Measurements from ENCODE around the gene XK. TPM values are rescaled to one million over a fixed set of nuclear protein-coding genes. Genes with fewer than 3 reads are reported as not detected.

XK gene
- total and polyA plus RNA-seq, 2 experiments from 2014 or later: 0.29 to 1.5 TPM

DNA sequence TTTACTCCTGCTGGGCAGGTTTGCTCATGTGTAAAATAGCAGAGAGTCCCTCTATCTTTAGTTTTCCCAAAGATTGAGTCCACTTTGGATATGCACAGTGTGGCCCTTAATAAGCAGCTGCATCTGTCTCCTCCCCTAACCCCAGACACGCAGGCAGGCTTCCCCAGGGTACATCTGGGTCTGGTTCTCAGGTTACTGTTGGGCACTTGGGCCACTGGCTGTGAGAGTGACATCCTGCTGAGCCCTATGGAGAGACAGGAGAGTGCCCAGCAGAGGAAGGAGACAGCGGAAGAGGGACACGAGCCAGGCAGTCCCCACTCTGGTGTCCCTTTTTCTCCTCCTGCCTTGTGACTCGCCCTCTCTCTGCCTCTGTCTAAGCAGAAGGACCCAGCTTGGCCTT lies 16.0 kb downstream of the XK start:
- Histone ChIP-seq H3F3A (replicated peaks; ENCODE audit: low read depth) (no peaks in the 10 kb centered on the region), H3K4me1 (ENCODE audit: insufficient read depth) (no peaks in the 10 kb centered on the region), H3K36me3 (ENCODE audit: insufficient read depth) (no peaks in the 10 kb centered on the region), H3K79me2 (replicated peaks; ENCODE audit: insufficient read depth) (no peaks in the 10 kb centered on the region), H3K4me2 (no peak overlapping the region), H3K27me3 (ENCODE audit: insufficient read depth) (no peaks in the 10 kb centered on the region), H3K4me3 (no peak overlapping the region), H3K27ac (ENCODE audit: low read depth) (no peak overlapping the region), H2AFZ (no peak overlapping the region), H3K9me2 (ENCODE audit: insufficient read depth) (no peaks in the 10 kb centered on the region), H4K20me1 (replicated peaks; ENCODE audit: insufficient read depth) (no peaks in the 10 kb centered on the region)
- H3K36me3 Mint-ChIP-seq (ENCODE audit: low read depth): no peaks in the 10 kb centered on the region
- peaks cover 3% of the 10 kb centered on the region; the same call in 1 of the 3 replicates for H3K9me3 Mint-ChIP-seq
- no peak overlapping the region for H3K27ac Mint-ChIP-seq
- no peak for TF ChIP-seq ZNF331 (CRISPR knock-in tag; IDR thresholded peaks at IDR 0.05; ENCODE audit: low read depth)
- TF ChIP-seq EZH2phosphoT487 (IDR thresholded peaks at IDR 0.05; ENCODE audit: unreplicated experiment): no peak
- TF ChIP-seq, protein P1, sequence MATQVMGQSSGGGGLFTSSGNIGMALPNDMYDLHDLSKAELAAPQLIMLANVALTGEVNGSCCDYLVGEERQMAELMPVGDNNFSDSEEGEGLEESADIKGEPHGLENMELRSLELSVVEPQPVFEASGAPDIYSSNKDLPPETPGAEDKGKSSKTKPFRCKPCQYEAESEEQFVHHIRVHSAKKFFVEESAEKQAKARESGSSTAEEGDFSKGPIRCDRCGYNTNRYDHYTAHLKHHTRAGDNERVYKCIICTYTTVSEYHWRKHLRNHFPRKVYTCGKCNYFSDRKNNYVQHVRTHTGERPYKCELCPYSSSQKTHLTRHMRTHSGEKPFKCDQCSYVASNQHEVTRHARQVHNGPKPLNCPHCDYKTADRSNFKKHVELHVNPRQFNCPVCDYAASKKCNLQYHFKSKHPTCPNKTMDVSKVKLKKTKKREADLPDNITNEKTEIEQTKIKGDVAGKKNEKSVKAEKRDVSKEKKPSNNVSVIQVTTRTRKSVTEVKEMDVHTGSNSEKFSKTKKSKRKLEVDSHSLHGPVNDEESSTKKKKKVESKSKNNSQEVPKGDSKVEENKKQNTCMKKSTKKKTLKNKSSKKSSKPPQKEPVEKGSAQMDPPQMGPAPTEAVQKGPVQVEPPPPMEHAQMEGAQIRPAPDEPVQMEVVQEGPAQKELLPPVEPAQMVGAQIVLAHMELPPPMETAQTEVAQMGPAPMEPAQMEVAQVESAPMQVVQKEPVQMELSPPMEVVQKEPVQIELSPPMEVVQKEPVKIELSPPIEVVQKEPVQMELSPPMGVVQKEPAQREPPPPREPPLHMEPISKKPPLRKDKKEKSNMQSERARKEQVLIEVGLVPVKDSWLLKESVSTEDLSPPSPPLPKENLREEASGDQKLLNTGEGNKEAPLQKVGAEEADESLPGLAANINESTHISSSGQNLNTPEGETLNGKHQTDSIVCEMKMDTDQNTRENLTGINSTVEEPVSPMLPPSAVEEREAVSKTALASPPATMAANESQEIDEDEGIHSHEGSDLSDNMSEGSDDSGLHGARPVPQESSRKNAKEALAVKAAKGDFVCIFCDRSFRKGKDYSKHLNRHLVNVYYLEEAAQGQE (IDR thresholded peaks at IDR 0.05; ENCODE audit: unreplicated experiment): no peak
- no peak for TF ChIP-seq POLR2AphosphoS5 (IDR thresholded peaks at IDR 0.05; ENCODE audit: low read depth)
- no peak for TF ChIP-seq JUNB (IDR thresholded peaks at IDR 0.05; ENCODE audit: unreplicated experiment)
- TF ChIP-seq, protein P2, sequence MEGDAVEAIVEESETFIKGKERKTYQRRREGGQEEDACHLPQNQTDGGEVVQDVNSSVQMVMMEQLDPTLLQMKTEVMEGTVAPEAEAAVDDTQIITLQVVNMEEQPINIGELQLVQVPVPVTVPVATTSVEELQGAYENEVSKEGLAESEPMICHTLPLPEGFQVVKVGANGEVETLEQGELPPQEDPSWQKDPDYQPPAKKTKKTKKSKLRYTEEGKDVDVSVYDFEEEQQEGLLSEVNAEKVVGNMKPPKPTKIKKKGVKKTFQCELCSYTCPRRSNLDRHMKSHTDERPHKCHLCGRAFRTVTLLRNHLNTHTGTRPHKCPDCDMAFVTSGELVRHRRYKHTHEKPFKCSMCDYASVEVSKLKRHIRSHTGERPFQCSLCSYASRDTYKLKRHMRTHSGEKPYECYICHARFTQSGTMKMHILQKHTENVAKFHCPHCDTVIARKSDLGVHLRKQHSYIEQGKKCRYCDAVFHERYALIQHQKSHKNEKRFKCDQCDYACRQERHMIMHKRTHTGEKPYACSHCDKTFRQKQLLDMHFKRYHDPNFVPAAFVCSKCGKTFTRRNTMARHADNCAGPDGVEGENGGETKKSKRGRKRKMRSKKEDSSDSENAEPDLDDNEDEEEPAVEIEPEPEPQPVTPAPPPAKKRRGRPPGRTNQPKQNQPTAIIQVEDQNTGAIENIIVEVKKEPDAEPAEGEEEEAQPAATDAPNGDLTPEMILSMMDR (conservative IDR thresholded peaks at IDR 0.05; ENCODE audit: low read depth in 2 of 2): no peak
- no peak for TF ChIP-seq STAT1 (IDR thresholded peaks at IDR 0.05; ENCODE audit: unreplicated experiment)
- TF ChIP-seq ZNF462 (CRISPR knock-in tag; IDR thresholded peaks at IDR 0.05): no peak
- TF ChIP-seq CREB1 (CRISPR knock-in tag; IDR thresholded peaks at IDR 0.05; ENCODE audit: low read depth): no peak
- no peak for TF ChIP-seq ZNF114 (CRISPR knock-in tag; IDR thresholded peaks at IDR 0.05)
- TF ChIP-seq NANOG (IDR thresholded peaks at IDR 0.05; ENCODE audit: borderline replicate concordance): no peak
- DNase-seq (ENCODE audit: low spot score) (peak; percentile 4), ATAC-seq (peak; percentile 57; the same call in 2 of the 3 replicates)
- H3K27me3 Mint-ChIP-seq (ENCODE audit: insufficient read depth, low read depth, poor library complexity): no peaks in the 10 kb centered on the region
- H3K4me3 Mint-ChIP-seq: no peak overlapping the region
- H3K4me1 Mint-ChIP-seq: peaks cover 7% of the 10 kb centered on the region; the same call in 1 of the 3 replicates

Measured in GM23338 (cell line).